Pancreas (tissue), 10 donors: Measurements from ENCODE around the gene CHST13. TPM values are rescaled to one million over a fixed set of nuclear protein-coding genes. Genes with fewer than 3 reads are reported as not detected.

Experiments used
- ATAC-seq, 4 donors: fragments of 200-7000 bp; cut with Tn5 transposase; one replicate each; pipeline versions ENCODE4 v1.8.0 to v1.9.1; 2020; ENCODE audit warnings: mild to moderate bottlenecking in 4 of 4, moderate library complexity in 4 of 4
- DNase-seq, 6 donors: peaks; one replicate each; pipeline ENCODE4 v3.0.0-alpha.2; 2020
- FAIRE-seq: peaks from 2 replicates; lab custom pipeline; 2012; peaks lifted over from hg19 to GRCh38; lab: Jason Lieb, UNC
- H3K27ac ChIP-seq, 4 donors: fragments of 200-600 bp; sonication (generic); 1 replicate in 3 of 4; 2 replicates in 1 of 4; pipeline versions ENCODE4 v1.5.0 to v1.8.0; 2020
- H3K27me3 ChIP-seq, 4 donors: fragments of 200-600 bp; one replicate each; pipeline ENCODE4 v1.8.0; 2021
- H3K36me3 ChIP-seq, 3 donors: fragments of 200-600 bp; sonication (generic) in 1 of 3; one replicate each; pipeline versions ENCODE4 v1.5.0 to v1.8.0; 2020 to 2021
- H3K4me1 ChIP-seq, 3 donors: fragments of 200-600 bp; one replicate each; pipeline ENCODE4 v1.8.0; 2021
- H3K4me3 ChIP-seq, 4 donors: fragments of 200-600 bp; sonication (generic) in 2 of 4; one replicate each; pipeline versions ENCODE4 v1.5.0 to v1.8.0; 2020 to 2021
- H3K9me3 ChIP-seq, 4 donors: fragments of 200-600 bp; one replicate each; pipeline ENCODE4 v1.8.0; 2021
- CTCF ChIP-seq, 4 donors: fragments of 200-600 bp; sonication (generic) in 3 of 4; IDR thresholded peaks; one replicate each; pipeline versions ENCODE4 v1.5.0 to v1.8.0; 2021; ENCODE audit warnings: antibody characterized with exemption in 4 of 4
- WGBS, 2 donors: extraction: QIAGEN DNeasy Blood & Tissue Kit; methylation state at CpG; one replicate each; pipeline ENCODE4 v1.1.7; 2013; 5-methylcytosine and 5-hydroxymethylcytosine counted together
- intact Hi-C, 3 donors: fragments of 100-400 bp; cut with DNase I; formaldehyde crosslinking; loops; one replicate each; pipeline versions ENCODE4 v1.11.1 to v1.14.2; 2022
- polyA plus RNA-seq, 2 donors: library from polyadenylated mRNA; stranded (reverse); fragments of 200-250 nt; gene quantifications; one replicate each; pipeline ENCODE4 v1.2.3, GENCODE V29; 2013
- total RNA-seq, 6 donors: library from RNA; stranded (reverse); fragmentation: NEBNext Ultra II Directional in 4 of 6; extraction: Animal tissue kit (Norgen Biotek cat#: 25700) in 4 of 6; gene quantifications; one replicate each; pipeline versions ENCODE4 v1.2.1 to v1.2.4, GENCODE V29; 2021 to 2023
- donor health status: healthy with polysubstance abuse.
- donor health status: DM: no; HTN: no; CAD: no; lungs with moderate emphysema.
- donor health status: DM: no; HTN: no; CAD: no.
- donor health status: control.
- donor health status: control.
- donor health status: Bipolar disorder and iron deficiency.
- donor health status: DM: yes; HTN: yes; CAD: no.
- donor health status: DM: no; HTN: no; CAD: no.
- donor health status: DM: no; HTN: no; CAD: no.
- donor health status: DM: yes; HTN: yes; CAD: no.

CHST13 gene
- total and polyA plus RNA-seq, 8 donors, result 0.08 to 0.28 (median 0.19) TPM; not detected in 2

GRCh38 chr3:126522363-126522788 lies 1.6 kb upstream of the CHST13 start:
- peaks cover 0 to 4% (median 0%) of the 10 kb centered on the region in 3 donors for H3K4me1 ChIP-seq
- H3K27ac ChIP-seq, result no peak overlapping the region
- DNase-seq (peak; percentile 25 to 81 (median 59)), ATAC-seq (peak; percentile 46 to 72 (median 69)), FAIRE-seq (no peak)
- intact Hi-C loops, result loop anchor here in 1 of 3 donors (10.0 kb wide), 1 partner anchor 932 kb away; no protein-coding TSS in a partner anchor
- 1% methylated on average over 6 of the region's 6 CpGs for WGBS, 2 donors
- H3K9me3 ChIP-seq, result no peaks in the 10 kb centered on the region
- H3K4me3 ChIP-seq, result no peak overlapping the region
- peak; percentile 84 to 93 (median 92) for TF ChIP-seq CTCF (IDR thresholded peaks at IDR 0.05)
- no peaks in the 10 kb centered on the region for H3K36me3 ChIP-seq
- no peaks in the 10 kb centered on the region for H3K27me3 ChIP-seq

GRCh38 chr3:126524429-126524988 lies 554 bp downstream of the CHST13 start:
- DNase-seq, result peak in 1 of 6 donors; percentile 70
- H3K27ac ChIP-seq, result no peak overlapping the region
- intact Hi-C loops, result loop anchor here in 1 of 3 donors (10.0 kb wide), 1 partner anchor 930 kb away; no protein-coding TSS in a partner anchor

GRCh38 chr3:126525091-126525852 lies 1.3 kb downstream of the CHST13 start:
- H3K9me3 ChIP-seq, result no peaks in the 10 kb centered on the region
- no peak for FAIRE-seq
- H3K27ac ChIP-seq, result no peak overlapping the region
- WGBS, 2 donors, result 76 to 84% methylated on average over 12 of the region's 12 CpGs
- no peak for ATAC-seq
- no peaks in the 10 kb centered on the region for H3K36me3 ChIP-seq
- H3K4me1 ChIP-seq, result peaks cover 0 to 11% (median 4%) of the 10 kb centered on the region in 3 donors
- DNase-seq, result peak in 3 of 6 donors; percentile 11 to 59 (median 43)
- no peak overlapping the region for H3K4me3 ChIP-seq
- TF ChIP-seq CTCF (IDR thresholded peaks at IDR 0.05), result no peak
- intact Hi-C loops, result loop anchor here in 1 of 3 donors (10.0 kb wide), 1 partner anchor 930 kb away; no protein-coding TSS in a partner anchor
- no peaks in the 10 kb centered on the region for H3K27me3 ChIP-seq

More at GRCh38 chr3:126524429-126524988, 554 bp downstream of the CHST13 start:
- 4 to 6% methylated on average over 24 to 31 of the region's 31 CpGs for WGBS, 2 donors
- H3K36me3 ChIP-seq, result no peaks in the 10 kb centered on the region
- H3K9me3 ChIP-seq, result no peaks in the 10 kb centered on the region
- H3K4me3 ChIP-seq, result peak overlapping the region; percentile 18 to 52 (median 27)
- H3K4me1 ChIP-seq, result peaks cover 0 to 10% (median 4%) of the 10 kb centered on the region in 3 donors
- ATAC-seq (no peak), FAIRE-seq (no peak)
- H3K27me3 ChIP-seq, result no peaks in the 10 kb centered on the region
- TF ChIP-seq CTCF (IDR thresholded peaks at IDR 0.05), result no peak

- DNase-seq (peak in 3 of 6 donors; percentile 5 to 50 (median 45)), FAIRE-seq (no peak), ATAC-seq (no peak)
- WGBS, 2 donors, result 86 to 87% methylated on average over 8 of the region's 8 CpGs
- TF ChIP-seq CTCF (IDR thresholded peaks at IDR 0.05), result no peak
- Histone ChIP-seq H3K27me3 (no peaks in the 10 kb centered on the region), H3K4me3 (no peak overlapping the region), H3K4me1 (peaks cover 0 to 11% (median 4%) of the 10 kb centered on the region in 3 donors), H3K27ac (no peak overlapping the region), H3K36me3 (no peaks in the 10 kb centered on the region), H3K9me3 (no peaks in the 10 kb centered on the region)
- intact Hi-C loops, result loop anchor here in 1 of 3 donors (10.0 kb wide), 1 partner anchor 929 kb away; no protein-coding TSS in a partner anchor
Observed at GRCh38 chr3:126525853-126526667, 2.1 kb downstream of the CHST13 start.
